ENCODE measurements around the gene ACSM4.

GRCh38 chr12:7265251-7265650, 38.6 kb upstream of the ACSM4 start:
- TF ChIP-seq CTCF (IDR thresholded peaks at IDR 0.05; ENCODE audit: low read depth, low read length, missing input control): no peak
- no peak for TF ChIP-seq TAF1 (conservative IDR thresholded peaks at IDR 0.05)
- TF ChIP-seq RXRA (IDR thresholded peaks at IDR 0.05): no peak
- no peak for TF ChIP-seq EGR1 (IDR thresholded peaks at IDR 0.05; ENCODE audit: low read depth in 2 of 2)
- TF ChIP-seq MAX (IDR thresholded peaks at IDR 0.05): no peak
- no peak for TF ChIP-seq JUND (IDR thresholded peaks at IDR 0.05)

All from liver (tissue), 3 donors.